SU-DHL-6 (cell line): Measurements from ENCODE around the gene RYR2.

ENCODE experiments used
- EZH2phosphoT487 ChIP-seq: fragments of 200-600 bp; sonication (generic), shearing (Covaris generic); conservative IDR thresholded peaks from 2 replicates; pipeline ENCODE4 v1.6.1; 2018; ENCODE audit warnings: mild to moderate bottlenecking, antibody characterized with exemption, low read length, moderate library complexity, mixed read lengths
- TF ChIP-seq, protein P1 (sequence below): fragments of 200-600 bp; sonication (generic); IDR thresholded peaks from one replicate; pipeline ENCODE4 v1.5.1; 2017; ENCODE audit warnings: antibody characterized with exemption, mild to moderate bottlenecking, low read length, moderate library complexity; ENCODE audit not compliant: insufficient read depth, poor library complexity, severe bottlenecking

DNA sequence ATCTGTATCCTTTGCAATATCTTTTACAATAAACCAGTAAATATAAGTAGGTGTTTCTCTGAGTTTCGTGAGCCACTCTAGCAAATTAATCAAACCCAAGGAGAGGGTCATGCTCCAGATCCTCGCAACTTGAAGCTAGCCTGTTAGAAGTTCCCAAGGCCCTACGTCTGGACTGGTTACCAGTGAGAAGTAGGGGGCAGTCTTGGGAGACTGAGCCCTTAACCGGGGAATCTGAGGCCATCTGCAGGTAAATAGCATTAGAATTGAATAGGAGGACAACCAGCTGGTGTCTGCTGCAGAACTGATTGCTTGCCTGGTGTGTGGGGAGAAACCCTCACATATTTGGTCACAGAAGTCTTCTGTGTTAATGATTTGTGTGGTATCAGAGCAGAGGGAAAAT, 190.5 kb downstream of the RYR2 start:
- TF ChIP-seq, protein P1, sequence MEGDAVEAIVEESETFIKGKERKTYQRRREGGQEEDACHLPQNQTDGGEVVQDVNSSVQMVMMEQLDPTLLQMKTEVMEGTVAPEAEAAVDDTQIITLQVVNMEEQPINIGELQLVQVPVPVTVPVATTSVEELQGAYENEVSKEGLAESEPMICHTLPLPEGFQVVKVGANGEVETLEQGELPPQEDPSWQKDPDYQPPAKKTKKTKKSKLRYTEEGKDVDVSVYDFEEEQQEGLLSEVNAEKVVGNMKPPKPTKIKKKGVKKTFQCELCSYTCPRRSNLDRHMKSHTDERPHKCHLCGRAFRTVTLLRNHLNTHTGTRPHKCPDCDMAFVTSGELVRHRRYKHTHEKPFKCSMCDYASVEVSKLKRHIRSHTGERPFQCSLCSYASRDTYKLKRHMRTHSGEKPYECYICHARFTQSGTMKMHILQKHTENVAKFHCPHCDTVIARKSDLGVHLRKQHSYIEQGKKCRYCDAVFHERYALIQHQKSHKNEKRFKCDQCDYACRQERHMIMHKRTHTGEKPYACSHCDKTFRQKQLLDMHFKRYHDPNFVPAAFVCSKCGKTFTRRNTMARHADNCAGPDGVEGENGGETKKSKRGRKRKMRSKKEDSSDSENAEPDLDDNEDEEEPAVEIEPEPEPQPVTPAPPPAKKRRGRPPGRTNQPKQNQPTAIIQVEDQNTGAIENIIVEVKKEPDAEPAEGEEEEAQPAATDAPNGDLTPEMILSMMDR: no peak
- TF ChIP-seq EZH2phosphoT487: no peak
